Measurements from ENCODE around the gene CORO2B.

DNA sequence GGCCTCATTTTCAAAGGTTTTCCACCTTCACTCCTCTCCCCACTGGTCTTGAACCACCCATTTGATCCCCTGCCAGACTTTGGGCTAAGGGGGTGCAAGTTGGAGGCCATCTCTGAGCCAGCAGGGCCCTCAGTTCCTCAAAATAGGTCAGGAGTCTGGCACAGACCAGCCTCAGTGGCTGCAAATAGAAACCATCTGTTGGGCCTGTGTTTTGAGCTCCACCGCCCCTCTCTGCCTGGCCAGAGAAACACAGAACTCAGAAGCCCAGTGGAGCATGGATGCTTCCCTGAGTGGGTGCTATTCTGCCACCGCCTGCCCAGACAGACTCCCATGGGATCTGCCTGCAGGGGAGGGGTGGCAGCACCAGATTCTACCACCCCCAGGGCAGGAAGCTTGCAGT is 56.3 kb downstream of the CORO2B start:
- TF ChIP-seq, protein P1, sequence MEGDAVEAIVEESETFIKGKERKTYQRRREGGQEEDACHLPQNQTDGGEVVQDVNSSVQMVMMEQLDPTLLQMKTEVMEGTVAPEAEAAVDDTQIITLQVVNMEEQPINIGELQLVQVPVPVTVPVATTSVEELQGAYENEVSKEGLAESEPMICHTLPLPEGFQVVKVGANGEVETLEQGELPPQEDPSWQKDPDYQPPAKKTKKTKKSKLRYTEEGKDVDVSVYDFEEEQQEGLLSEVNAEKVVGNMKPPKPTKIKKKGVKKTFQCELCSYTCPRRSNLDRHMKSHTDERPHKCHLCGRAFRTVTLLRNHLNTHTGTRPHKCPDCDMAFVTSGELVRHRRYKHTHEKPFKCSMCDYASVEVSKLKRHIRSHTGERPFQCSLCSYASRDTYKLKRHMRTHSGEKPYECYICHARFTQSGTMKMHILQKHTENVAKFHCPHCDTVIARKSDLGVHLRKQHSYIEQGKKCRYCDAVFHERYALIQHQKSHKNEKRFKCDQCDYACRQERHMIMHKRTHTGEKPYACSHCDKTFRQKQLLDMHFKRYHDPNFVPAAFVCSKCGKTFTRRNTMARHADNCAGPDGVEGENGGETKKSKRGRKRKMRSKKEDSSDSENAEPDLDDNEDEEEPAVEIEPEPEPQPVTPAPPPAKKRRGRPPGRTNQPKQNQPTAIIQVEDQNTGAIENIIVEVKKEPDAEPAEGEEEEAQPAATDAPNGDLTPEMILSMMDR (IDR thresholded peaks at IDR 0.05; ENCODE audit: borderline replicate concordance, extremely low read depth, low read length, poor library complexity, severe bottlenecking): no peak
- TF ChIP-seq EZH2 (IDR thresholded peaks at IDR 0.05; ENCODE audit: borderline replicate concordance, low read depth, low read length, severe bottlenecking): no peak

Measured in DND-41 (cell line).